H1 (cell line): ENCODE measurements around the gene SOCS6. TPM values are rescaled to one million over a fixed set of nuclear protein-coding genes. Genes with fewer than 3 reads are reported as not detected.

ENCODE experiments used
- GTF2F1 ChIP-seq: IDR thresholded peaks from 2 replicates; pipeline ENCODE4 v1.6.1; 2012; ENCODE audit warnings: low read depth, low read length, improper control_type of control experiment, borderline replicate concordance
- MAFK ChIP-seq: IDR thresholded peaks from 2 replicates; pipeline ENCODE4 v1.6.1; 2012; ENCODE audit warnings: low read depth, mild to moderate bottlenecking, improper control_type of control experiment, low read length
- NRF1 ChIP-seq: IDR thresholded peaks from 2 replicates; pipeline ENCODE4 v1.6.1; 2011; ENCODE audit warnings: mild to moderate bottlenecking, low read depth, low read length, improper control_type of control experiment
- RAD21 ChIP-seq, 2 experiments: IDR thresholded peaks in 1 of 2; conservative IDR thresholded peaks in 1 of 2; 2 replicates each; pipeline ENCODE4 v1.6.1; 2011; ENCODE audit warnings: low read depth in 2 of 2, low read length in 2 of 2, improper control_type of control experiment in 1 of 2, inconsistent platforms in 1 of 2, mild to moderate bottlenecking in 1 of 2, moderate library complexity in 1 of 2
- RNF2 ChIP-seq: fragments of 200-900, 300-1000 bp; sonication (generic); IDR thresholded peaks from 2 replicates; pipeline ENCODE4 v1.7.1; 2016; ENCODE audit warnings: borderline replicate concordance, low read depth, mild to moderate bottlenecking, antibody characterized with exemption, low read length; ENCODE audit not compliant: poor library complexity, severe bottlenecking; ENCODE audit errors: missing control alignments
- SIN3A ChIP-seq, 2 experiments: IDR thresholded peaks in 1 of 2; conservative IDR thresholded peaks in 1 of 2; 2 replicates each; pipeline ENCODE4 v1.6.1; 2011 to 2012; ENCODE audit warnings: low read length in 2 of 2, improper control_type of control experiment in 1 of 2, low read depth in 1 of 2, mild to moderate bottlenecking in 1 of 2
- ZNF274 ChIP-seq: IDR thresholded peaks from 2 replicates; pipeline ENCODE4 v1.7.0; 2012; ENCODE audit warnings: low read length, borderline replicate concordance; ENCODE audit errors: extremely low read depth
- polyA plus RNA-seq, 7 experiments: library from polyadenylated mRNA; depleted of rRNA in 3 of 7; stranded (reverse) in 5 of 7; unstranded in 2 of 7; fragments of >200 nt in 5 of 7; fragments of 200-250 nt in 2 of 7; gene quantifications; 1 replicate in 5 of 7; 2 replicates in 1 of 7; 4 replicates in 1 of 7; pipeline versions ENCODE4 v1.2.1 to v1.2.3, GENCODE V29; 2011 to 2013; ENCODE audit warnings: missing spikeins in 2 of 7, mixed read lengths in 2 of 7
- total RNA-seq: library from RNA; stranded (reverse); fragmentation: NEBNext Ultra II Directional; extraction: Animal tissue kit (Norgen Biotek cat#: 25700); gene quantifications from 2 replicates; pipeline ENCODE4 v1.2.1, GENCODE V29; 2021

SOCS6 gene
- total and polyA plus RNA-seq, 2 of the 8 experiments (the other 6 are each of a cell fraction or from before 2014, with no cell fraction given) = 9.1 to 22.9 TPM

DNA sequence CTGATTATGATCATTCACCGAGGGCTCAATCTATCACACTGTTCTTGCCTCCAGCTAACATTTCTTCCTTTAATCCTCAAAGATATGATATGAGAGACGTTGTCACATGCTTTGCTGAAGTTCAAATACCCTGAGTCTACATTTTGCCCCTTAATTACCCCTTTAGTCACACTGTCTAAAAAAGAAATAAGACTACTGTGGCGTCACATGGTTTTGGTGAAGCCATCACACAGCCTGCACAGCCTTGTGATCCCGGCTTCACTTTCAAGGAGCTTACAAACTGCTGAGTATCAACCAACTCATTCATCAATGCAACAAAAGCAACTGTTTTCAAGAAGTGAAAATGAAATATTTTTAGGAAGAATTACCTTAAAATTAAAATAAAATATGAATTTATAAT lies 31.9 kb upstream of the SOCS6 start (continued):
- TF ChIP-seq MAFK (no peak), GTF2F1 (no peak), SIN3A (conservative IDR thresholded peaks at IDR 0.05 in 1 of 2, IDR thresholded peaks at IDR 0.05 in 1 of 2; ENCODE audit: low read depth in 1 of 2, low read length in 2 of 2) (no peak), ZNF274 (no peak), RNF2 (no peak), RAD21 (IDR thresholded peaks at IDR 0.05 in 1 of 2, conservative IDR thresholded peaks at IDR 0.05 in 1 of 2; ENCODE audit: low read depth in 2 of 2, low read length in 2 of 2) (no peak), NRF1 (no peak)
